GM19351 (cell line): Measurements from ENCODE around the gene HHIPL1.
"Not testable (repeated sequence)": the region's sequence is repeated elsewhere in the genome, so short reads cannot be mapped to it uniquely, and the experiment has no call there.

Experiments
- ATAC-seq: cut with Tn5 transposase; IDR thresholded peaks from one replicate; pipeline ENCODE4 v1.9.1; 2021; ENCODE audit warnings: mild to moderate bottlenecking, moderate library complexity; ENCODE audit not compliant: unreplicated experiment

HHIPL1 gene

GRCh38 chr14:99633141-99633540, 11.8 kb upstream of the HHIPL1 start:
- no peak for ATAC-seq

DNA sequence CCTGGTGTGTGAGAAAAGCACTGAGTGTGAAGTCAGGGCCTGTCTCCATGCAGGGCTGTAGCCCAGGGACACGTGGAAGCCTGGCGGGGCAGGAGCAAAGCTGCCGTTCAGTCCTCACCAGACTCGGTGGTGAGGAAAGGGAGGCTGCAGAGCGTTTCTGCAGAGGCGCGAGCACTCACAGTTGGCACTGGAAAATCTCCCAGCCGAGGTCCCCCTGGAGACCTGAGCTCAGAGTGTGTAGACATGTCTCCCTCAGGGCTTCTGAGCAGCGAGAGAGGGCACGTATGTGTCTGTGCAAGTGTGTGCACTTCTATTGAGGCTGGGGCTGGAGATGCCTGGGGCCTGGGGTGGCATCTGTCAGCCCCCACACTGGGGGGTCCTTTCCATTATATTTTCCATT, 11.0 kb upstream of the HHIPL1 start:
- no peak for ATAC-seq

DNA sequence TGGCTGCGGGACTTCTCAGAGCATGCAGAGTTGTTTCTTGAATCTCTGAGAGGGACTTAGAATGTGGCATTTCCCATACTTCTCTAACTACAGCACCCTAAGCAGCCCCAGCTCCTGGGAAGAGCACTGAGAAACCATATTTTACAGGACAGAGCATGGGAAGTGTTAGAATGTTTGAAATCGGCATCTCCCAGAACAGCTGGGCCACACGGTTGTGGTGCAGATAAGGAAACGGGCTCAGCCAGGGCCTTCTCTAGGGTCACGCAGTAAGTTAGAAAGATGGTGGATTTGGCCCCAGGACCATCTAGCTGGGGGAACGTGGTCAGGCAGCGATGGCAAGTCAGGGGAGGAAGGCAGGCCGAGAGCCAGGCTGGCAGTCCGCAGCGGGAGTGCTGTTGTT, 10.5 kb upstream of the HHIPL1 start:
- no peak for ATAC-seq

DNA sequence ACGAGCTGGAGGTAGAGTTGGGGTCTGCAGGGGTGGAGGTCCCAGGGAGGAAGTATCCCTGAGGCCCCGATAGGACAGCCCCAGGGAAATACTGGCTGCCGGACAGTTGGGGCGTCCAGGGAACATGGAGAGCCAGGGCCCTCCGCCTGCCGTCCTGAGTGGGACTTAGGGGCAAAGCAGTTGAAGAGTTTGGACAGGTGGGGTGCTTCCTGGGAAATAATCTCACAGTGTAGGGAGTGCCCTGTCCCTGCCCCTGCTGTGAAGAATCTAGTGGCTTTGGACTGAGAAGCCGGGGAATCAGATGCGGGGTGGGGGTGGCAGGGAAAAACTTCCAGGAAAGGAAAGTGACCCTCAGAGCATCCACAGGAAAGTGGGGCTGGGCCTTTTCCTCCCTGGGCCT, 9.8 kb upstream of the HHIPL1 start:
- ATAC-seq: no peak

DNA sequence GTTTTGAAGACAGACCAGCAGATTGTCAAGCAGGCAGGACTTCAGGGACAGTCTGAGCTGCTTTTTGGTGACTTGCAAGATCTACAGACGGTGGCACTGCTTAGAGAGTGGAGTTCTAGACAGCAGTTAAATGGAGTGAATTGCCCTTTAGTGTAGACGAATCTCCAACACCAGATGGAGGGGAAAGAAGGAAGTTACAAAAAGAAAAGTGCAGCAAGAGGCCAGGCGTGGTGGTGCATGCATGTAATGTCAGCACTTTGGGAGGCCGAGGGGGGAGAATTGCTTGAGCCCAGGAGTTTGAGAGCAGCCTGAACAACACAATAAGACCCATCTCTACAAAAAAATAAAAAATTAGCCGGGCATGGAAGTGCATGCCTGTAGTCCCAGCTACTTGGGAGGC, 8.4 kb upstream of the HHIPL1 start:
- ATAC-seq: no peak

DNA sequence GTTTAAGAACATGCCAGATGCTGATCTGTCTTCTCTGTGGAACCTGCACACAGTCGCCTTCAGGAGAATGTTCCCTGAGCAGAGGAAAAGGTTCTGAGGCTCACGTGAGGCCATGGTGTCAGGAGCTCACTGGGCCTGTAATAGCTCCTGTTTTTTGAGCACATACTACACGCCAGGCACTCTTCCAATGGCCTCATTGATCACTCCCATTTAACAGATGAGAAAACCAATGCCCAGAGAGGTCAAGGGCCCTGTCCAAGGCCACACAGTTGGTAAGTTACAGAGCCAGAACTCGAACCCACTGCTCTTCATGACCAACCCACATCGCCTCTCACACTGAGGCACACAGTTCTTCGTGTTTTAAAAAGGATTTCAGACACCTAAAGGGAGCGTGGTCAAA, 7.3 kb upstream of the HHIPL1 start:
- no peak for ATAC-seq

GRCh38 chr14:99642771-99643170, 2.2 kb upstream of the HHIPL1 start:
- not testable (repeated sequence) for ATAC-seq

- ATAC-seq: no peak
These were observed 1.6 kb upstream of the HHIPL1 start for GRCh38 chr14:99643343-99643742.

DNA sequence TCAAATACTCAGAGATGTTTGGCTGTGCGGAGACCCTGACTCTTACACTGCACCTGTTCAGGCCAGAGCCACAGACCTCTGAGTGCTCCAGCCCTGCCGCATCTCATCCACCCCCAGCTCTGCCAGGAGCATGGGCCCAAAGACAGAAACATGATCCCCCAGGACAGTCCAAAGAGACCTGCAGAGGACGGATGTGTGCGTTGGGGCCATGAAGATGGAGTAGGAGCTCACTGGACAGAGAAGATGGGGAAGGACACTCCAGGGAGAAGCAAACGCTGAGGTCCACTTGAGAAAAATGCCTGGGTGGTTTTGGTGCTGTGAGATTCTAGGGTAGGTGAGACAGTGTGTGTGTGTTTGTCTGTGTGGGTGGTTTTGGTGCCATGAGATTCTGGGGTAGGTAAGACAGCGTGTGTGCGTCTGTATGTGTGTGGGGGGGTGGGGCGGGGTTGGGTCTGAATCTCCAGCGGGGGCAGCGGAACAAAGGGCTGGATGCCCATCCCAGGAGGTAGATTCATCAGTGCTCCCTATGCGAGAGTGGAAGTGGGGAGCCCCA, 818 bp upstream of the HHIPL1 start:
- ATAC-seq: no peak

DNA sequence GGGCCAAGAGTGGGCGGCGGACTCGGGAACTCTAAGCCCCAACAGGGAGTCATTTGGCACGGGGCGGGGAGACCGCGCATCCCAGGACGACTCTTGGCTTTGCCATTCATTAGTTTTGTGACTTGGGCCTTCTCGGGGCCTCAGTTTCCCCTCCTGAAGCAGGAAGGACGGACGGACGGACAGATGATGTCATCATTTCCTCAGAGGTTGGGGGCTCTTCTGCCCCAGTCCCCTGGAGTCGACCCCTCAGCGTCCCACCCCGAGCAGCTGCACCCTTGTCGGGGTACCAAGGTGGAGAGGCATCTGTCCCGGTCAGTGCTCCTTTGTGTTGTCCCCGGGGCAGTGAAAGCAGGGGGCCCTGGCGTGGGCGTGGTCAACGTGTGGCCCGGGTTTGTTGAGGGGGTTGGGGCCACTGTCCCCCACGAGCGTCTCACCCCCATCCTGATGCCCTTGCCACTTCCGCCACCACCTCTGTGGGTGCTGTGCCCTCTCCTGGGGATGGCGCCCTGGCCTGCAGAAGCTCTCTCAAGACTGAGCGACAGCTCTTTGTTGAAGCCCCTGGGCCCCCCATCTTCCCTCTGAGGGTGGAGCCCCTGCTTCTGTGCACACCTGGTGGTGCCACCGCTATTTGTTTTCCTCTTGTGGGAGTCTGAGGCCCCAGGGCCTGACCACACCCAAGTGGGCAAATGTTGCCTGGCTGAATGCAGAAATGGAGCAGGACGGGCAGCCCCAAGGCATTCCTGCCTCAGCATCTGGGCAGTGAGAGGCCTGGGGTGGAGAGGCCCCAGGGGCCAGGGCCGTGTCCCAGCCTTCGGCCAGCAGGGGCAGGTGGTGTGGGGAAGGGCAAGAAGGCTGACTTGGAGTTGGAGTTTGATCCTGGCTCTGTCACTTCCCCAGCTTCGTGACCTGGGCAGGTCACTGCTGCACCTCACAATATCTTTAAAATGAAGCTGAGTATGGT, 896 bp downstream of the HHIPL1 start:
- no peak for ATAC-seq

DNA sequence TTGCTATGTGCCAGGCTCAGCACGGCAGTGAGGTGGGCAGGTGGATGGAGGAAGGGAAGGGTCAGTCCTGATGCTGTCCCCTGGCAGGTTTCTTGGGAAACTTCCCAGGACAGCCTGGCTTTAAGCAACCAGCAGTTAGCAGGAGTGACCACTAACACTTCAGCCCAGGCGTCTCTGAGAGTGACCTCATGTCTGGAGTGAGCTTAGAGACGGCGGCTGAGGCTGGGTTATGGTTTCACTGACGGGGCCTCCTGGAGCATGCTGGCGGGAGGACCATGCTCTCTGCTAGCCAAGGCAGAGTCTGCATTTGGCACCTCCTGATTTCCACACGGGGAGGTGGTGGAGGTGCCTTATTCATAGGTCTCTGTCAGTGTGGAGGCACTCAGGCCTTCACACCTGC, 2.5 kb downstream of the HHIPL1 start:
- no peak for ATAC-seq

GRCh38 chr14:99648027-99648784, 3.3 kb downstream of the HHIPL1 start:
- no peak for ATAC-seq

DNA sequence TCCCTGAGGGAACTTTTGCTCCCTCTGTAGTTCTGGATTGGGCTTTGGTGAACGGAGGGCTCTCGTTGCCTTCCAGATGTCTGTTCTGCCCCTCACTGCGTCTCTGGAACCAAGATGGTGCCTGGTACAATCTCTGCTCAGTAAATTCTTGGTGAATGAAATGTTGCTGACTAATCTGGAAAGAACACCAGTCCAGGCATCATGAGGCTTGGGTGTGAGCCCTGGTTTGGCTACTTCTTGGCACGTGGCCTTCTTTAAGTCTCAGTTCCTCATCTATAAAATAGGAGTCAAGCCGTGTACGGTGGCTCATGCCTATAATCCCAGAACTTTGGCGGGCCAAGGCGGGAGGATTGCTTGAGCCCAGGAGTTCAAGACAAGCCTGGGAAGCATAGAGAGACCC, 4.3 kb downstream of the HHIPL1 start:
- ATAC-seq: no peak

- ATAC-seq: no peak
These were observed 4.7 kb downstream of the HHIPL1 start for GRCh38 chr14:99649643-99650042.

DNA sequence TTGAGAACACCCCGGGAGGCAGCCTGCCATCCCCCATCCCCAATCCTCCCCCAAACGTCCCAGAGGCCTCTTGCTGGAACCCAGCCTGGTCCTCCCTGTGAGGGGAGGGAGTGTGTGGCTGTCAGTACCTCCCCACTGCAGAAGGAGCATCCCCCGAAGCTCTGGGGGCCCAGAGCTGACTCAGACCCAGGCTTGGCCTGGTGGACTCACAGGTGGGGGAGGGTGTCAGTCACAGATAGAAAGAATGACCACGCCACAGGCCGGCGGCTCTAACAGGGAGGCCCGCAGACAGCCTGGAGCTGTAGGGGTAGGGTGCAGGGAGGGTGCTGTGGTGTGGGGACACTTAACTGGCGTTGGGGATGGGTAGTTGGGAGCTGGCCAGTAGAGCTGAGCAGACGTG, 5.3 kb downstream of the HHIPL1 start:
- ATAC-seq: no peak

- ATAC-seq: no peak
These were observed 7.2 kb downstream of the HHIPL1 start for GRCh38 chr14:99651953-99652746.

DNA sequence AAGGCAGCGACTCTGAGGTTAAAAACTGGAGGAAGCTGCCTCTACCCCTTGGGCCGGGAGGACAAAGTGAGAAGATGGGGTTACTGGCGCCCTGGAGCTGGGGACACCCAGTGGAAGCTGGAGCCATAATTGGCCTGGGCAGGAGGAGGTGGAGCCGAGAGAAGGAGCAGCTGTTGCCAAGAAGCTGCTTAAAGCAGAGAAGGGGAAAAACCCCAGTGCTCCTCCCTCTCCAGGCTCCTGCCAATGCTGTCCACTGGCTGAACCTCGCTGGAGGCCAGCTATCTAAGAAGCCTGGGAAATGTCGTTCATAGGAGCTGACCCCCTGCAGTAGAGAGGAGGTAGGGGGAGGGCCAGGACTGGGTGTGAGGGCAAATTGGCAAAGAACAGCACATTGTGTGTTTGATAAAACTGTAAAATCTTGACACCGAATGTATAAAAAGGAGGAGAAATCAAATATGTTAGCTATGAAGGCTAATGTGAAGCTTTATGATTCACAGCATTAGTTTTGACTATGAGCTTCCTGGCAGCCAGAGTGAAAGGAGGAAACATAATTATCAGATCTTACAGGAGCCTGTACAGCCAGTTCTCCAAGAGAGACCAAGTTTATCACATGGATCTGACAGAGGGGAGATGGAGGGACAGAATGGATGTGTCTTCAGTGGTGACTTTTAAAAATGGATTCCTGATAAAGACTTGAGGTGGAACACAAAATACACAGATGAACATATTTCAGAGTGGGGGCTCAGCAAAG, 9.5 kb downstream of the HHIPL1 start:
- no peak for ATAC-seq

DNA sequence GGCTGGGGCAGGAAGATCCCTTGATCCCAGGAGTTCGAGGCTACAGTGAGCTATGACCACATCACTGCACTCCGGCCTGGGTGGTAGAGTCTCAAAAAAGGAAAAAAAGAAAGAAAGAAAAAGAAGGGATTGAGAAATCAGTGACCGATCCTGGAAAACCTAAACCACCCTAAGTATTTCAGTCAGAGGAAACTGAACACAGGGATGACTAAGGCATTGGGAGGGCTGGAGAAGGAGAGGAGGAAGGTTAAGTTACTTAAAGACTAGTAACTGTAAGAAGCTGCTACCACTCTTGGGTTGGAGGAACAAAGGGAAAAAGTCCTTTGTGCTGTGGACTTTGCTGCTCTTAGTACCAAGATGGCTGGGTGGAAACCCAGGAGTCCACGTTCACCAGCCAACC, 10.6 kb downstream of the HHIPL1 start:
- ATAC-seq: no peak

- no peak for ATAC-seq
These were observed 11.2 kb downstream of the HHIPL1 start for GRCh38 chr14:99656171-99656570.

DNA sequence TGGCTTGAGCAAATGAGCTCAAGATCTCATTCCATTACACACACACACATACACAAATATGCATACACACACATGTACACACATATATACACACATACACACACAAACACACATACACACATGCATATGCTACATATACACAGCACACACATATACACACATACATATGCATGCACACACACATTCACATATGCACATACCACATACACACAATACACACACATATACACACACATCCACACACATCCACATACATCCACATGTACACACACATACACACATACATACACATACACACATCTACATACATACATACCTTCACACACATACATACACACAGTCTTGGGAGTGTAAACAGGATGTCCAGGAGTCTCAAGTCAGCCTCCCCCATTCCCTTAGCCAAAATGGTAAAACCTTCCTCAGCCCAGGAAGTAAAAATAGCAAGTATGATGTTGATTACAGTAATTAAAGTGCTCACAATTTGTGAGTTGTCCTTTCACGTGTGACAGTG, 12.8 kb downstream of the HHIPL1 start:
- ATAC-seq: no peak
